ENCODE measurements around the gene IL22RA2. TPM values are rescaled to one million over a fixed set of nuclear protein-coding genes. Genes with fewer than 3 reads are reported as not detected.

Gene IL22RA2
- total and polyA plus RNA-seq, 2 of the 13 experiments (the other 11 are each of a cell fraction or from before 2014, with no cell fraction given), result not detected

GRCh38 chr6:137171053-137171374 is 2.4 kb downstream of the IL22RA2 start:
- POLR2A ChIA-PET, result no interaction called here
- FAIRE-seq, result no peak
- H3K9ac ChIP-seq (ENCODE audit: insufficient read depth, low read depth, low read length), result no peak overlapping the region

More at GRCh38 chr6:137171053-137171374, 2.4 kb downstream of the IL22RA2 start:
- Histone ChIP-seq H3K4me1 (ENCODE audit: insufficient read depth, low read length) (no peaks in the 10 kb centered on the region), H3K27ac (ENCODE audit: extremely low read length, insufficient read depth, low read length) (no peak overlapping the region), H3K36me3 (replicated peaks in 1 of 2; ENCODE audit: control insufficient read depth in 1 of 2, insufficient read depth in 2 of 2, low read length in 2 of 2) (no peaks in the 10 kb centered on the region), H3K9me3 (ENCODE audit: low read length) (no peaks in the 10 kb centered on the region), H3K27me3 (ENCODE audit: control insufficient read depth in 1 of 2, insufficient read depth in 2 of 2, low read length in 2 of 2) (peaks cover 0 to 29% of the 10 kb centered on the region in 2 experiments; a peak in 4 of 5 replicates), H3K79me2 (ENCODE audit: insufficient read depth, low read length) (no peaks in the 10 kb centered on the region), H4K20me1 (ENCODE audit: insufficient read depth, low read length) (no peaks in the 10 kb centered on the region), H3K4me3 (replicated peaks in 1 of 3; ENCODE audit: insufficient read depth in 1 of 3, low read depth in 2 of 3, low read length in 3 of 3) (no peak overlapping the region), H2AFZ (ENCODE audit: low read length) (no peak overlapping the region), H3K4me2 (ENCODE audit: low read depth, low read length) (no peak overlapping the region)
- BruUV-seq (replicated peaks), result no TSS peak
- 93% methylated on average over 1 of the region's 1 CpG for WGBS (ENCODE audit: low lambda C conversion rate)
- intact Hi-C loops (cut with micrococcal nuclease; ENCODE audit: unreplicated experiment), result no loop called here
- in situ Hi-C loops (cut with HindIII; ENCODE audit: extremely low pct_ligation_motif_present, low pct_unique_long_range_greater_than_20kb), result no loop called here
- TF ChIP-seq CENPBD1 (CRISPR knock-in tag; IDR thresholded peaks at IDR 0.05; ENCODE audit: borderline replicate concordance, low read depth) (no peak), SKIL (CRISPR knock-in tag; IDR thresholded peaks at IDR 0.05; ENCODE audit: borderline replicate concordance) (no peak), HCFC1 (IDR thresholded peaks at IDR 0.05; ENCODE audit: low read depth, low read length) (no peak), KDM4B (CRISPR knock-in tag; IDR thresholded peaks at IDR 0.05) (no peak), ATF7-NPFF (CRISPR knock-in tag; IDR thresholded peaks at IDR 0.05; ENCODE audit: low read depth) (no peak), DMAP1 (CRISPR knock-in tag; IDR thresholded peaks at IDR 0.05) (no peak), MIER2 (CRISPR knock-in tag; IDR thresholded peaks at IDR 0.05) (no peak), EZH2 (conservative IDR thresholded peaks at IDR 0.05; ENCODE audit: low read depth, low read length) (no peak), GTF2F1 (IDR thresholded peaks at IDR 0.05; ENCODE audit: low read length) (no peak), MED13 (CRISPR knock-in tag; IDR thresholded peaks at IDR 0.05) (no peak), STAG1 (CRISPR knock-in tag; IDR thresholded peaks at IDR 0.05) (no peak), ZSCAN31 (CRISPR knock-in tag; IDR thresholded peaks at IDR 0.05; ENCODE audit: low read depth) (no peak)
- DNase-seq (ENCODE audit: low spot score) (no peak), ATAC-seq (no peak)
- CTCF ChIA-PET (ENCODE audit: low intra/inter-chr PET ratio, low total read pairs), result no interaction called here

Data from HepG2 (cell line).